MM.1S (cell line): ENCODE measurements around the gene CCDC63.

Experiments used
- EZH2 ChIP-seq: fragments of 300-600 bp; sonication (generic); optimal IDR thresholded peaks from 2 replicates; pipeline ENCODE3; 2017; ENCODE audit warnings: low read depth, mild to moderate bottlenecking, antibody characterized with exemption, low read length, mixed read lengths
- TF ChIP-seq, protein P1 (sequence below): fragments of 300-600 bp; sonication (generic); IDR thresholded peaks from 2 replicates; pipeline ENCODE4 v1.5.1; 2016; ENCODE audit warnings: antibody characterized with exemption, low read length, mixed read lengths

GRCh38 chr12:110869803-110870202 lies 23.0 kb downstream of the CCDC63 start:
- TF ChIP-seq, protein P1, sequence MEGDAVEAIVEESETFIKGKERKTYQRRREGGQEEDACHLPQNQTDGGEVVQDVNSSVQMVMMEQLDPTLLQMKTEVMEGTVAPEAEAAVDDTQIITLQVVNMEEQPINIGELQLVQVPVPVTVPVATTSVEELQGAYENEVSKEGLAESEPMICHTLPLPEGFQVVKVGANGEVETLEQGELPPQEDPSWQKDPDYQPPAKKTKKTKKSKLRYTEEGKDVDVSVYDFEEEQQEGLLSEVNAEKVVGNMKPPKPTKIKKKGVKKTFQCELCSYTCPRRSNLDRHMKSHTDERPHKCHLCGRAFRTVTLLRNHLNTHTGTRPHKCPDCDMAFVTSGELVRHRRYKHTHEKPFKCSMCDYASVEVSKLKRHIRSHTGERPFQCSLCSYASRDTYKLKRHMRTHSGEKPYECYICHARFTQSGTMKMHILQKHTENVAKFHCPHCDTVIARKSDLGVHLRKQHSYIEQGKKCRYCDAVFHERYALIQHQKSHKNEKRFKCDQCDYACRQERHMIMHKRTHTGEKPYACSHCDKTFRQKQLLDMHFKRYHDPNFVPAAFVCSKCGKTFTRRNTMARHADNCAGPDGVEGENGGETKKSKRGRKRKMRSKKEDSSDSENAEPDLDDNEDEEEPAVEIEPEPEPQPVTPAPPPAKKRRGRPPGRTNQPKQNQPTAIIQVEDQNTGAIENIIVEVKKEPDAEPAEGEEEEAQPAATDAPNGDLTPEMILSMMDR, result no peak
- no peak for TF ChIP-seq EZH2
